Common myeloid progenitor, CD34-positive (primary cell): ENCODE results near the gene SERINC5.
A peak's percentile ranks its signal among the peaks of the same experiment; 100 is the strongest.

Source experiments
- CTCF ChIA-PET: fragments of 350-600 bp; sonication (Branson Sonifier 250); formaldehyde crosslinking; loops from one replicate; lab custom pipeline; 2021; ENCODE audit warnings: antibody characterized with exemption; lab: Charles Lee
- POLR2A ChIA-PET: fragments of 350-600 bp; sonication (Branson Sonifier 250); formaldehyde crosslinking; loops from one replicate; lab custom pipeline; 2021; ENCODE audit warnings: antibody characterized with exemption; lab: Charles Lee
- DNase-seq, 3 donors: peaks; one replicate each; pipeline versions ENCODE4 v3.0.0 to v3.0.0-alpha.2; 2013
- H3K27ac ChIP-seq, 2 experiments: 1 replicate in 1 of 2; 2 replicates in 1 of 2; pipeline ENCODE4 v1.7.0; 2013; ENCODE audit warnings: inconsistent platforms in 2 of 2, low read length in 2 of 2, mild to moderate bottlenecking in 2 of 2, low read depth in 1 of 2, moderate library complexity in 1 of 2; ENCODE audit not compliant: severe bottlenecking in 2 of 2, insufficient read depth in 1 of 2, poor library complexity in 1 of 2
- H3K27me3 ChIP-seq, 5 experiments: replicated peaks in 2 of 5; 1 replicate in 3 of 5; 2 replicates in 2 of 5; pipeline versions ENCODE4 v1.6.1 to v1.7.0; 2013; ENCODE audit warnings: low read length in 4 of 5, mild to moderate bottlenecking in 2 of 5, moderate library complexity in 2 of 5, inconsistent platforms in 1 of 5; ENCODE audit not compliant: insufficient read depth in 5 of 5, control insufficient read depth in 4 of 5
- H3K36me3 ChIP-seq, 4 experiments: 1 replicate in 2 of 4; 2 replicates in 2 of 4; pipeline versions ENCODE4 v1.6.1 to v1.7.0; 2013; ENCODE audit warnings: low read length in 3 of 4, control low read depth in 1 of 4, mild to moderate bottlenecking in 1 of 4; ENCODE audit not compliant: control insufficient read depth in 4 of 4, insufficient read depth in 4 of 4
- H3K4me1 ChIP-seq, 4 experiments: 1 replicate in 3 of 4; 2 replicates in 1 of 4; pipeline versions ENCODE4 v1.6.1 to v1.7.1; 2013; ENCODE audit warnings: low read length in 3 of 4, mild to moderate bottlenecking in 3 of 4, control low read depth in 1 of 4, inconsistent platforms in 1 of 4, moderate library complexity in 1 of 4; ENCODE audit not compliant: control insufficient read depth in 4 of 4, insufficient read depth in 4 of 4; ENCODE audit errors: control extremely low read depth in 1 of 4
- H3K4me3 ChIP-seq, 7 experiments: 1 replicate in 4 of 7; 2 replicates in 3 of 7; pipeline versions ENCODE4 v1.5.1 to v1.7.0; 2013; ENCODE audit warnings: mild to moderate bottlenecking in 7 of 7, low read length in 6 of 7, moderate library complexity in 6 of 7, inconsistent platforms in 2 of 7, low read depth in 2 of 7, control low read depth in 1 of 7; ENCODE audit not compliant: insufficient read depth in 4 of 7, control insufficient read depth in 1 of 7; ENCODE audit errors: extremely low read depth in 1 of 7
- H3K9me3 ChIP-seq, 5 experiments: 1 replicate in 4 of 5; 2 replicates in 1 of 5; pipeline versions ENCODE4 v1.6.1 to v1.7.1; 2013; ENCODE audit warnings: low read length in 4 of 5, mild to moderate bottlenecking in 2 of 5, inconsistent platforms in 1 of 5, low read depth in 1 of 5, moderate library complexity in 1 of 5; ENCODE audit not compliant: control insufficient read depth in 4 of 5, insufficient read depth in 2 of 5; ENCODE audit errors: control extremely low read depth in 1 of 5
- WGBS: methylation state at CpG from one replicate; pipeline ENCODE4 v1.1.5; 2013; ENCODE audit not compliant: insufficient coverage; 5-methylcytosine and 5-hydroxymethylcytosine counted together

The SERINC5 gene

DNA sequence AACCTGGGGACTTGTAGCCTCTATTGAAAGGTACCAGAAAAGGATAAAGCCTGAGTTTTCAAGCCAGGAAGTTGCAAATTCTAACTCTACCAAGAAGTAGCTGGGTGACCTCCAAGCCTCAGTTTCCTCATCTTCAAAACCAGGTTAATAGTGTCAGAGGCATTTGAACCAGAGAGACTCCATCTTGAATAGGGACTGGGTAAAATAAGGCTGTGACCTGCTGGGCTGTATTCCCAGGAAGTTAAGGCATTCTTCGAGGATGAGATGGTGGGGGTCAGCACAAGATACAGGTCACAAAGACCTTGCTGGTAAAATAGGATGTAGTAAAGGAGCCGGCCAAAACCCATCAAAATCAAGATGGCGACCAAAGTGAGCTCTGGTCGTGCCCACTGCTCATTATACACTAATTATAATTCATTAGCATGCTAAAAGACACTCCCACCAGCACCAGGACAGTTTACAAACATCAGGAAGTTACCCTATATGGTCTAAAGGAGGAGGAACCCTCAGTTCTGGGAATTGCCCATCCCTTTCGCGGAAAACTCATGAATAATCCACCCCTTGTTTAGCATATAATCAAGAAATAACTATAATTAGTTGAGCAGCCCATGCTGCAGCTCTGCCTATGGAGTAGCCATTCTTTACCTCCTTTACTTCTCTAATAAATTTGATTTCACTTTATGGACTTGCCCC, 3.8 kb upstream of the SERINC5 start:
- no peak for DNase-seq
- Histone ChIP-seq H3K36me3 (no peaks in the 10 kb centered on the region), H3K9me3 (no peaks in the 10 kb centered on the region), H3K4me1 (peaks cover 5 to 26% (median 16%) of the 10 kb centered on the region in 4 experiments), H3K27me3 (no peaks in the 10 kb centered on the region), H3K4me3 (no peak overlapping the region), H3K27ac (no peak overlapping the region)
- WGBS, result 87% methylated on average over 3 of the region's 6 CpGs
- CTCF ChIA-PET, result interaction anchor here (2.5 kb wide), 1 partner anchor 11 kb away, joined by 5 read pairs; no protein-coding TSS in a partner anchor
- POLR2A ChIA-PET, result no interaction called here

DNA sequence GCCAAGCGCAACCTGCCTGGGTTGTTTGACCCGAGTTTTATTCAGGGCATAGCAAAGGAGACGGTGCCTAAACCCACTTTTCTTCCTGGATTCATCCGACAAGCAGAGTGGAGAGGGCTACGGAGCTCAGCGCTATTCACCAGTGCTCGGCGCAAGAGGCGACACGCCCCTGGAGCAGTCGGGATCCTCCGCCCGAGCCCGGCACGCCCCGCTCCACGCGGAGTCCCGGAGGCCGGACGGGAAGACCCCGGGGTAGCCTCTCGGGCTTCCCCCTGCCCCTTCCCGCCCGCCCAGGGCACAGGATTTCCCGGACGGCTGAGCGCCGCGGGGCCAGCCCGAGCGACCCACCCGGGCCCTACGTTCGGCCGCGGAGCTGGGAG, 427 bp downstream of the SERINC5 start:
- peaks cover 13 to 41% (median 30%) of the 10 kb centered on the region in 4 experiments for H3K4me1 ChIP-seq
- ChIA-PET CTCF (interaction anchor here (1.1 to 1.8 kb wide), 2 partner anchors 9 to 109 kb away, joined by 3 to 4 read pairs; no protein-coding TSS in a partner anchor), POLR2A (interaction anchor here (0.7 to 1.2 kb wide), 3 partner anchors 9 to 164 kb away, joined by 3 to 6 read pairs (median 4); no protein-coding TSS in a partner anchor)
- no peaks in the 10 kb centered on the region for H3K27me3 ChIP-seq
- WGBS, result 0% methylated on average over 26 of the region's 37 CpGs
- peak in 2 of 3 donors; percentile 44 to 51 for DNase-seq
- H3K9me3 ChIP-seq, result no peaks in the 10 kb centered on the region
- H3K27ac ChIP-seq, result peak overlapping the region in 1 of 2 experiments; percentile 58
- peaks cover 0 to 7% (median 0%) of the 10 kb centered on the region in 4 experiments for H3K36me3 ChIP-seq
- peak overlapping the region; percentile 65 to 94 (median 80) for H3K4me3 ChIP-seq

DNA sequence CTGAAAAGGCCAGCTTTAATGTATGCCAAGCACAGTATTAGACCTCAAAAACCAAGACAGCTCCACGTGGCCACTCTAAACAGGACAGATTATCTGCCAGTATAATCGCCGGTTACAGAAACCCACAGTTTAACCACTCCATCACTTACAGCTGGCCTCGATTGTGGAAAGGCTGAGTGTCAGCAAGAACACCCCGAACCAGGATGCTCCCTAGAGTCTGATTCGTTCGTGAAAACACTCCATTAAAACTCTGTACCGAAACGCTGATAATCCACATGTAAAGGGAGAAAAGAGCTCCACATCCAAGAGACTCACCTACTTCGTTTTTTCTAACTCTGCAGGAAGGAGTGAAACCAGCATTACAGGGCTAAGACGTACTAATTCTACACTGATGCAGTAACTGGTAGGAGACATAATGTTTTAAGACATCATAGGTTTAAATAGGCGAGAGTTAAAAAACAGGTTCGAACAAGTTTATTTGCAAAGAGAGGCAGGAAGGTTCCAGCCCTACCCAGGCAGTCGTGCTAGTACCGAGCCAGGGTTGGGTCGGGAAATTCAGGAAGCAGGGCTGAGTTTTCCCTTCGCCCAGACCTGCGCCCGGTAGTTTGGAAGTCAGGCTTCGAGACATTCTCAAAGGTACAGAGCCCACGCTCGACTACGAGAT, 949 bp downstream of the SERINC5 start:
- DNase-seq, result peak in 2 of 3 donors; percentile 74 to 85
- Histone ChIP-seq H3K27ac (peak overlapping the region in 1 of 2 experiments; percentile 58), H3K27me3 (no peaks in the 10 kb centered on the region), H3K4me3 (peak overlapping the region; percentile 65 to 94 (median 80)), H3K36me3 (peaks cover 0 to 7% (median 0%) of the 10 kb centered on the region in 4 experiments), H3K9me3 (no peaks in the 10 kb centered on the region), H3K4me1 (peaks cover 13 to 41% (median 30%) of the 10 kb centered on the region in 4 experiments)
- ChIA-PET CTCF (interaction anchor here (0.8 to 1.8 kb wide), 4 partner anchors 9 to 108 kb away, joined by 3 to 4 read pairs (median 4); no protein-coding TSS in a partner anchor), POLR2A (interaction anchor here (1.2 kb wide), 1 partner anchor 163 kb away, joined by 3 read pairs; no protein-coding TSS in a partner anchor)
- WGBS, result under 1% methylated on average over 22 of the region's 23 CpGs

DNA sequence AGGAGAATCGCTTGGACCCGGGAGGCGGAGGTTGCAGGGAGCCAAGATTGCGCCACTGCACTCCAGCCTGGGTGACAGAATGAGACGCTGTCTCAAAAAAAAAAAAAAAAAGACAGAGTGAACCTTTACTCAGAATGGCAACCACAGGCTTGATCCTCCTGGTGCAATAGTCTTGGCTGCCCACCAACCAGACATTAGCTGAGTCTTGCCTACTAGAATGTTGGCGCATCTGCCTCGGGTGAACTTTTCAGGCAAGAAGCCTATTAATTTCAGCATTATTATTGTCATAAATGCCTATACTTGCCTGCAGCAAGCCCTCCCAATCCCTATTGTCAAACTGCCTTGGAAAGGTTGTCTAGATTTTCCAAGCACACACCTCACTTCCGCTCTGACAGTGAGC, 4.2 kb downstream of the SERINC5 start:
- no peak for DNase-seq
- ChIA-PET POLR2A (interaction anchor here (0.6 kb wide), 1 partner anchor 1132 kb away, joined by 5 read pairs; no protein-coding TSS in a partner anchor), CTCF (interaction anchor here (0.8 to 1.6 kb wide), 2 partner anchors 18 to 160 kb away, joined by 3 to 4 read pairs; no protein-coding TSS in a partner anchor)
- Histone ChIP-seq H3K4me3 (no peak overlapping the region), H3K4me1 (peaks cover 13 to 45% (median 30%) of the 10 kb centered on the region in 4 experiments), H3K36me3 (peaks cover 0 to 7% (median 0%) of the 10 kb centered on the region in 4 experiments), H3K27me3 (no peaks in the 10 kb centered on the region), H3K9me3 (no peaks in the 10 kb centered on the region), H3K27ac (no peak overlapping the region)
- 100% methylated on average over 8 of the region's 8 CpGs for WGBS

DNA sequence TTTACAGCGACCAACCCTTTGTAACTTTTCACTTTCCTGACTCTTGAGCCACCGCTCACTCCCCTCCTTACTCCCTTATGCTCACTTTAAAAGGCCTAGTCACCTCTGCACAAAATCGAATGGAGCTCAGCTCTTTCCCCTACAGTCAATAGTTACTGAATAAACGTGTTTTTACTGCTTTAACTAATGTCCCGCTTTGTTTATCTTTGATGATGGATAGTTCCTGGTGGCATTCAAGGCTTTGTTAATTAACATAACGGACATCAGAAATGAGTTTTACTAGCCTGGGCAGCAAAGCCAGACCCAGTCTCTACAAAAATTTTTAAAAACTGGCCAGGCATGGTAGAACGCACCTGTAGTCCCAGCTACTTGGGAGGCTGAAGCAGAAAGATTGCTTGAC, 5.0 kb downstream of the SERINC5 start:
- peaks cover 18 to 47% (median 35%) of the 10 kb centered on the region in 4 experiments for H3K4me1 ChIP-seq
- H3K27me3 ChIP-seq, result no peaks in the 10 kb centered on the region
- H3K4me3 ChIP-seq, result no peak overlapping the region
- ChIA-PET POLR2A (no interaction called here), CTCF (interaction anchor here (1.6 kb wide), 1 partner anchor 159 kb away, joined by 4 read pairs; no protein-coding TSS in a partner anchor)
- H3K27ac ChIP-seq, result no peak overlapping the region
- no peak for DNase-seq
- H3K9me3 ChIP-seq, result no peaks in the 10 kb centered on the region
- H3K36me3 ChIP-seq, result peaks cover 0 to 7% (median 0%) of the 10 kb centered on the region in 4 experiments
- WGBS, result 97% methylated on average over 5 of the region's 7 CpGs

DNA sequence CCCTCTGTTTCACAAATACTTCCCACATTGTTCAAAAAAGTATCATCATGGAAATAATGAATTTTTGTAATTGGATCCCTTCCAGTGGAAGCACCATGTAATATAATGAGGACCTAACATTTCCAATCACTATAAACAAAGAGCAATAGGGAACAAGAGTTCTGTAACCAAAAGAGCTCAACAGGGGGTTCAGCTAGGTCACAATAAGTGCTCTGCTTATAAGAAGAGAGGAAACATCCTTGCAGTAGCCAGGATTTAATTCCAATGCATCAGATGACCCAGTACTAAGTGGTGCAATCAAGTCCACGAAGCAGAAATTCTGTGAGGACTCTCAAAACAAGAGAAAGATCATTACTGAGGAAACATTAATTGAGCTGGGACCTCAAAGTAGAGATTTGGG, 5.9 kb downstream of the SERINC5 start:
- no CpG with 5 or more reads among the region's 1 CpG for WGBS
- peaks cover 16 to 38% (median 33%) of the 10 kb centered on the region in 4 experiments for H3K4me1 ChIP-seq
- ChIA-PET POLR2A (no interaction called here), CTCF (no interaction called here)
- no peak overlapping the region for H3K4me3 ChIP-seq
- H3K27me3 ChIP-seq, result no peaks in the 10 kb centered on the region
- H3K36me3 ChIP-seq, result peaks cover 0 to 7% (median 0%) of the 10 kb centered on the region in 4 experiments
- DNase-seq, result no peak
- H3K9me3 ChIP-seq, result no peaks in the 10 kb centered on the region
- H3K27ac ChIP-seq, result no peak overlapping the region
